ENCODE measurements around the gene ZYG11B.
A peak's percentile ranks its signal among the peaks of the same experiment; 100 is the strongest.
"Not testable (repeated sequence)": the region's sequence is repeated elsewhere in the genome, so short reads cannot be mapped to it uniquely, and the experiment has no call there.

ZYG11B gene

DNA sequence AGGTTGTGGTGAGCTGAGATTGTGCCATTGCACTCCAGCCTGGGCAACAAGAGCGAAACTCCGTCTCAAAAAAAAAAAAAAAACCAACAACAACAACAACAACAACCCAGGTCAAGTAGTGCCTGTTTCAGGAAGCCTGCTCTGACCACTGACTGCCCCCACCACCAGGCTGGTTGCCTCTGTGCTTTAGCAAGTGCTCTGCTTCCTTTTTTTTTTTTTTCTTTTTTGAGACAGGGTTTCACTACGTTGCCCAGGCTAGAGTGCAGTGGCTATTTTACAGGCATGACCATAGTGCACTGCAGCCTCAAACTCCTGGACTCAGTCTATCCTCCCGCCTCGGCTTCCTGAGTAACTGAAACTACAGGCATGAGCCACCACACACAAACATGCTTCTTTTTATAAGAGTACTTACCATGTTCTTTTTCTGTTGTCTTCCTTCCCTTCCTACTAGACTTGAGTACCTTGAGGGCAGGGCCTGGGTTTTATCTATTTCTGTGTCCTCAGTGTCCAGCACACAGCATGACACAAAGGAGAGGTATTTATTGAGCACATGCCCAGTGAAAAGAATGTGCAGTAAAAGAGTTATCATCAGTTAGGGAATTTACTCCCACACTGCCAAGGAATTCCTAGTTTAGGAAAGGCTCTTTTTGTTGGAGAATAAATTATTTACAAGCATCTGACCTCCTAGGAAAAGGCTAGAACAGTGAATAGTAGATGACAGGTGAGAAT lies 18.2 kb upstream of the ZYG11B start:
- Histone ChIP-seq H3K23ac (ENCODE audit: low read length) (no peak overlapping the region), H3K4me3 (ENCODE audit: low read depth, low read length) (no peak overlapping the region), H3K27me3 (ENCODE audit: insufficient read depth, low read length) (no peaks in the 10 kb centered on the region), H2AFZ (ENCODE audit: insufficient read depth, low read length, poor library complexity) (no peak overlapping the region), H3K4ac (ENCODE audit: low read depth, low read length) (no peak overlapping the region), H4K12ac (ENCODE audit: low read depth, low read length) (peak overlapping the region; percentile 20), H2AK5ac (ENCODE audit: low read length) (peak overlapping the region; percentile 68), H3K36me3 (ENCODE audit: control insufficient read depth in 1 of 2, insufficient read depth in 2 of 2, low read length in 2 of 2) (no peaks in the 10 kb centered on the region), H3K4me1 (ENCODE audit: control insufficient read depth in 1 of 2, insufficient read depth in 2 of 2, low read length in 2 of 2) (peaks cover 13 to 20% of the 10 kb centered on the region in 2 experiments), H2BK12ac (ENCODE audit: low read length) (peak overlapping the region; percentile 51), H3K18ac (ENCODE audit: low read length) (peak overlapping the region; percentile 12), H3K79me1 (ENCODE audit: low read length) (peaks cover 8% of the 10 kb centered on the region), H2BK120ac (ENCODE audit: insufficient read depth, low read length, poor library complexity) (peak overlapping the region; percentile 68), H4K91ac (ENCODE audit: low read depth, low read length) (peak overlapping the region; percentile 72), H3K14ac (ENCODE audit: low read length) (peak overlapping the region; percentile 22), H3K9ac (ENCODE audit: low read length) (no peak overlapping the region), H3K4me2 (ENCODE audit: low read length) (no peak overlapping the region), H3K27ac (ENCODE audit: low read depth, low read length) (peak overlapping the region; percentile 91), H3K79me2 (ENCODE audit: control insufficient read depth, insufficient read depth, low read length, poor library complexity) (no peaks in the 10 kb centered on the region), H4K8ac (ENCODE audit: low read depth, low read length) (no peak overlapping the region), H3K9me3 (ENCODE audit: insufficient read depth, low read depth, low read length) (no peaks in the 10 kb centered on the region), H2BK5ac (ENCODE audit: low read depth, low read length, poor library complexity) (peak overlapping the region; percentile 76)
- whole genome bisulfite sequencing (ENCODE audit: extremely low coverage, insufficient coverage, insufficient read length), result no CpG with 5 or more reads among the region's 5 CpGs
- DNase-seq, result peak; percentile 67 to 87

DNA sequence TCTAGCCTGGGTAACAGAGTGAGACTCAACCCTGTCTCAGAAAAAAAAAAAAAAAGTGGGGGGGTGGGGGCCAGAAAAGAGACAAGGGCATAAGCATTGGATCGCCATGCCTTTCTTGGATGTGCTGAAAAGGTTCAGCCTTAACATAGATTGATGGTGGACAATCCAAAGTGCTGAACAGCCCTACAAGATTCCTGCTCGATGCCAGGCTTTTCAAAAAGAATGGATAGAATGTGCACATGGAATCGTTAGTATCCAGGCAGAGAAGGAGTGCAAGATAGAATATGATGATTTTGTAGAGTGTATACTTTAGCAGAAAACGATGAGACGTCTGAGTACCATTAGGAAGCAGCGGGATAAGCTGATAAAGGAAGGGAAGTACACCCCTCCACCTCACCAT lies 17.2 kb upstream of the ZYG11B start:
- Histone ChIP-seq H4K12ac (ENCODE audit: low read depth, low read length) (no peak overlapping the region), H3K27ac (ENCODE audit: low read depth, low read length) (peak overlapping the region; percentile 38), H3K4me1 (ENCODE audit: control insufficient read depth in 1 of 2, insufficient read depth in 2 of 2, low read length in 2 of 2) (peaks cover 13 to 18% of the 10 kb centered on the region in 2 experiments), H3K4ac (ENCODE audit: low read depth, low read length) (no peak overlapping the region), H3K36me3 (ENCODE audit: control insufficient read depth in 1 of 2, insufficient read depth in 2 of 2, low read length in 2 of 2) (no peaks in the 10 kb centered on the region), H3K9ac (ENCODE audit: low read length) (no peak overlapping the region), H3K14ac (ENCODE audit: low read length) (no peak overlapping the region), H2BK12ac (ENCODE audit: low read length) (peak overlapping the region; percentile 43), H2BK120ac (ENCODE audit: insufficient read depth, low read length, poor library complexity) (peak overlapping the region; percentile 41), H4K8ac (ENCODE audit: low read depth, low read length) (no peak overlapping the region), H2AK5ac (ENCODE audit: low read length) (no peak overlapping the region), H3K18ac (ENCODE audit: low read length) (no peak overlapping the region), H3K23ac (ENCODE audit: low read length) (no peak overlapping the region), H3K4me3 (ENCODE audit: low read depth, low read length) (no peak overlapping the region), H3K79me1 (ENCODE audit: low read length) (peaks cover 6% of the 10 kb centered on the region), H2AFZ (ENCODE audit: insufficient read depth, low read length, poor library complexity) (no peak overlapping the region), H3K27me3 (ENCODE audit: insufficient read depth, low read length) (no peaks in the 10 kb centered on the region), H3K79me2 (ENCODE audit: control insufficient read depth, insufficient read depth, low read length, poor library complexity) (no peaks in the 10 kb centered on the region), H4K91ac (ENCODE audit: low read depth, low read length) (peak overlapping the region; percentile 57), H3K4me2 (ENCODE audit: low read length) (no peak overlapping the region), H2BK5ac (ENCODE audit: low read depth, low read length, poor library complexity) (no peak overlapping the region), H3K9me3 (ENCODE audit: insufficient read depth, low read depth, low read length) (no peaks in the 10 kb centered on the region)
- peak; percentile 20 to 73 for DNase-seq
- no CpG with 5 or more reads among the region's 6 CpGs for WGBS (ENCODE audit: extremely low coverage, insufficient coverage, insufficient read length)

DNA sequence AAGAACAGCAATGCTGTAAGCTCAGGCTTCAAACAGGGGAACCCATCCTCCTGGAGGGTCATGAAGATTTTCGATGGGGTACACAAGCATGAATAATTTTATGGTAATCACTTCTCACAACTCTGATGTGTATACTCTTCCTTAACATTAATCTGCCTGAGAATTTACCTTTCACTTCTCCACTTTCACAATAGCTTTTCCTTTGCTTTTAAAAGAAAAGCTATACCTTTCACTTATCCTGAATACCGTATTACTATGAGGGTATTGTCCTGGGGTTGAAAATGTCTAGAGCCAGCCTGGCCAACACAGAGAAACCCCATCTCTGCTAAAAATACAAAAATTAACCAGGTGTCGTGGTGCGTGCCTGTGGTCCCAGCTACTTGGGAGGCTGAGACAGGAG lies 12.7 kb upstream of the ZYG11B start:
- Histone ChIP-seq H3K36me3 (ENCODE audit: control insufficient read depth in 1 of 2, insufficient read depth in 2 of 2, low read length in 2 of 2) (no peaks in the 10 kb centered on the region), H3K4me1 (ENCODE audit: control insufficient read depth in 1 of 2, insufficient read depth in 2 of 2, low read length in 2 of 2) (peaks cover 0 to 7% of the 10 kb centered on the region in 2 experiments), H4K12ac (ENCODE audit: low read depth, low read length) (no peak overlapping the region), H4K8ac (ENCODE audit: low read depth, low read length) (no peak overlapping the region), H3K18ac (ENCODE audit: low read length) (no peak overlapping the region), H3K9me3 (ENCODE audit: insufficient read depth, low read depth, low read length) (no peaks in the 10 kb centered on the region), H3K27me3 (ENCODE audit: insufficient read depth, low read length) (no peaks in the 10 kb centered on the region), H3K79me2 (ENCODE audit: control insufficient read depth, insufficient read depth, low read length, poor library complexity) (no peaks in the 10 kb centered on the region), H2BK5ac (ENCODE audit: low read depth, low read length, poor library complexity) (no peak overlapping the region), H3K4ac (ENCODE audit: low read depth, low read length) (no peak overlapping the region), H3K4me2 (ENCODE audit: low read length) (no peak overlapping the region), H2AFZ (ENCODE audit: insufficient read depth, low read length, poor library complexity) (no peak overlapping the region), H2AK5ac (ENCODE audit: low read length) (no peak overlapping the region), H3K14ac (ENCODE audit: low read length) (no peak overlapping the region), H2BK12ac (ENCODE audit: low read length) (no peak overlapping the region), H4K91ac (ENCODE audit: low read depth, low read length) (no peak overlapping the region), H3K23ac (ENCODE audit: low read length) (no peak overlapping the region), H3K27ac (ENCODE audit: low read depth, low read length) (no peak overlapping the region), H2BK120ac (ENCODE audit: insufficient read depth, low read length, poor library complexity) (no peak overlapping the region), H3K9ac (ENCODE audit: low read length) (no peak overlapping the region), H3K79me1 (ENCODE audit: low read length) (no peaks in the 10 kb centered on the region), H3K4me3 (ENCODE audit: low read depth, low read length) (no peak overlapping the region)
- DNase-seq, result no peak
- WGBS (ENCODE audit: extremely low coverage, insufficient coverage, insufficient read length), result no CpG with 5 or more reads among the region's 4 CpGs

DNA sequence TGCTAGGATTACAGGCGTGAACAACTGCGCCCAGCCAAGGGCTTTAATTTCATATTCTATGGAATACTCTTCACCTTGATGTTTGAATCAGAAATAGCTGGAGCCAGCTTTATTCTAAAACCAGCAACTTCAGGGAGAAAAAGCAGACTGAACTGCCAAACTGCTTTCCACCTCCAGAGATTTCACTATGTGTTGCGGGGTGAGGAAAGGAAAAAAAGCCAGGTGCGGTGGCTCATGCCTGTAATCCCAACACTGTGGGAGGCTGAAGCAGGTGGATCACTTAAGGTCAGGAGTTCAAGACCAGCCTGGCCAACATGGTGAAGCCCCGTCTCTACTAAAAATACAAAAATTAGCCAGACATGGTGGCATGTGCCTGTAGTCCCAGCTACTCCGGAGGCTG lies 11.0 kb upstream of the ZYG11B start:
- not testable (repeated sequence) for H4K12ac ChIP-seq (ENCODE audit: low read depth, low read length); H3K79me2 ChIP-seq (ENCODE audit: control insufficient read depth, insufficient read depth, low read length, poor library complexity); H3K9me3 ChIP-seq (ENCODE audit: insufficient read depth, low read depth, low read length); H3K79me1 ChIP-seq (ENCODE audit: low read length); H2AK5ac ChIP-seq (ENCODE audit: low read length); H3K4me3 ChIP-seq (ENCODE audit: low read depth, low read length); DNase-seq; H3K4me1 ChIP-seq (ENCODE audit: control insufficient read depth in 1 of 2, insufficient read depth in 2 of 2, low read length in 2 of 2); H3K23ac ChIP-seq (ENCODE audit: low read length); H2AFZ ChIP-seq (ENCODE audit: insufficient read depth, low read length, poor library complexity); H3K18ac ChIP-seq (ENCODE audit: low read length); H4K8ac ChIP-seq (ENCODE audit: low read depth, low read length); H3K4ac ChIP-seq (ENCODE audit: low read depth, low read length); H3K14ac ChIP-seq (ENCODE audit: low read length); H3K9ac ChIP-seq (ENCODE audit: low read length); H3K4me2 ChIP-seq (ENCODE audit: low read length); H3K36me3 ChIP-seq (ENCODE audit: control insufficient read depth in 1 of 2, insufficient read depth in 2 of 2, low read length in 2 of 2); H2BK5ac ChIP-seq (ENCODE audit: low read depth, low read length, poor library complexity); H3K27me3 ChIP-seq (ENCODE audit: insufficient read depth, low read length); H2BK12ac ChIP-seq (ENCODE audit: low read length); H4K91ac ChIP-seq (ENCODE audit: low read depth, low read length); H3K27ac ChIP-seq (ENCODE audit: low read depth, low read length); H2BK120ac ChIP-seq (ENCODE audit: insufficient read depth, low read length, poor library complexity)
- no CpG with 5 or more reads among the region's 6 CpGs for WGBS (ENCODE audit: extremely low coverage, insufficient coverage, insufficient read length)
